PFSK-1 (cell line): ENCODE measurements around the gene WDPCP.

Experiments
- FOXP2 ChIP-seq: optimal IDR thresholded peaks from 2 replicates; pipeline ENCODE3; 2011; ENCODE audit warnings: borderline replicate concordance, control low read depth, inconsistent platforms; ENCODE audit not compliant: insufficient read depth; ENCODE audit errors: extremely low read length, extremely low read depth
- POLR2AphosphoS5 ChIP-seq: IDR thresholded peaks from 2 replicates; pipeline ENCODE4 v1.6.1; 2012; ENCODE audit warnings: low read depth, mild to moderate bottlenecking, control low read depth, low read length, moderate library complexity
- SIN3A ChIP-seq: IDR thresholded peaks from 2 replicates; pipeline ENCODE4 v1.6.1; 2012; ENCODE audit warnings: mild to moderate bottlenecking, low read length, moderate library complexity, borderline replicate concordance; ENCODE audit not compliant: insufficient read depth
- TAF1 ChIP-seq: IDR thresholded peaks from 2 replicates; pipeline ENCODE4 v1.6.1; 2012; ENCODE audit warnings: low read length, control low read depth, borderline replicate concordance; ENCODE audit not compliant: insufficient read depth
- TF ChIP-seq, protein P1 (sequence below), 2 experiments: IDR thresholded peaks; 2 replicates each; pipeline versions ENCODE4 v1.6.1 to v1.8.0; 2011 to 2012; ENCODE audit warnings: low read depth in 2 of 2, low read length in 2 of 2, control low read depth in 1 of 2, inconsistent platforms in 1 of 2, mild to moderate bottlenecking in 1 of 2, moderate library complexity in 1 of 2; ENCODE audit not compliant: insufficient read depth in 1 of 2

WDPCP gene

DNA sequence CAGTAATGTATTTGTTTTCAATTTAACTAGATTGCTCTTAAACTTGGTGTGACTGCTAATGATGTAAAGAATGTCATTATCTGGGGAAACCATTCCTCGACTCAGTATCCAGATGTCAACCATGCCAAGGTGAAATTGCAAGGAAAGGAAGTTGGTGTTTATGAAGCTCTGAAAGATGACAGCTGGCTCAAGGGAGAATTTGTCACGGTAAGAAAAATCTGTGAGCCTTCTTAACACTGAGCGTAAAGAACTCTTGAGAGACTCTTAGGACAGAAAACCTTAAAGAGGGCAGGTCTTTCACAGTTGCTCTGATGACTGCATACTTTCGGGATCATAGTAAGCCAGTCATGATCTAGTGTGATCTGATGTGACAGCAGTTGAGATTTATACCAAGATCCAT, 16.4 kb upstream of the WDPCP start:
- TF ChIP-seq, protein P1, sequence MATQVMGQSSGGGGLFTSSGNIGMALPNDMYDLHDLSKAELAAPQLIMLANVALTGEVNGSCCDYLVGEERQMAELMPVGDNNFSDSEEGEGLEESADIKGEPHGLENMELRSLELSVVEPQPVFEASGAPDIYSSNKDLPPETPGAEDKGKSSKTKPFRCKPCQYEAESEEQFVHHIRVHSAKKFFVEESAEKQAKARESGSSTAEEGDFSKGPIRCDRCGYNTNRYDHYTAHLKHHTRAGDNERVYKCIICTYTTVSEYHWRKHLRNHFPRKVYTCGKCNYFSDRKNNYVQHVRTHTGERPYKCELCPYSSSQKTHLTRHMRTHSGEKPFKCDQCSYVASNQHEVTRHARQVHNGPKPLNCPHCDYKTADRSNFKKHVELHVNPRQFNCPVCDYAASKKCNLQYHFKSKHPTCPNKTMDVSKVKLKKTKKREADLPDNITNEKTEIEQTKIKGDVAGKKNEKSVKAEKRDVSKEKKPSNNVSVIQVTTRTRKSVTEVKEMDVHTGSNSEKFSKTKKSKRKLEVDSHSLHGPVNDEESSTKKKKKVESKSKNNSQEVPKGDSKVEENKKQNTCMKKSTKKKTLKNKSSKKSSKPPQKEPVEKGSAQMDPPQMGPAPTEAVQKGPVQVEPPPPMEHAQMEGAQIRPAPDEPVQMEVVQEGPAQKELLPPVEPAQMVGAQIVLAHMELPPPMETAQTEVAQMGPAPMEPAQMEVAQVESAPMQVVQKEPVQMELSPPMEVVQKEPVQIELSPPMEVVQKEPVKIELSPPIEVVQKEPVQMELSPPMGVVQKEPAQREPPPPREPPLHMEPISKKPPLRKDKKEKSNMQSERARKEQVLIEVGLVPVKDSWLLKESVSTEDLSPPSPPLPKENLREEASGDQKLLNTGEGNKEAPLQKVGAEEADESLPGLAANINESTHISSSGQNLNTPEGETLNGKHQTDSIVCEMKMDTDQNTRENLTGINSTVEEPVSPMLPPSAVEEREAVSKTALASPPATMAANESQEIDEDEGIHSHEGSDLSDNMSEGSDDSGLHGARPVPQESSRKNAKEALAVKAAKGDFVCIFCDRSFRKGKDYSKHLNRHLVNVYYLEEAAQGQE (IDR thresholded peaks at IDR 0.05; ENCODE audit: insufficient read depth in 1 of 2, low read depth in 2 of 2, low read length in 2 of 2) = no peak
- TF ChIP-seq SIN3A (no peak), POLR2AphosphoS5 (no peak), FOXP2 (no peak), TAF1 (no peak)

DNA sequence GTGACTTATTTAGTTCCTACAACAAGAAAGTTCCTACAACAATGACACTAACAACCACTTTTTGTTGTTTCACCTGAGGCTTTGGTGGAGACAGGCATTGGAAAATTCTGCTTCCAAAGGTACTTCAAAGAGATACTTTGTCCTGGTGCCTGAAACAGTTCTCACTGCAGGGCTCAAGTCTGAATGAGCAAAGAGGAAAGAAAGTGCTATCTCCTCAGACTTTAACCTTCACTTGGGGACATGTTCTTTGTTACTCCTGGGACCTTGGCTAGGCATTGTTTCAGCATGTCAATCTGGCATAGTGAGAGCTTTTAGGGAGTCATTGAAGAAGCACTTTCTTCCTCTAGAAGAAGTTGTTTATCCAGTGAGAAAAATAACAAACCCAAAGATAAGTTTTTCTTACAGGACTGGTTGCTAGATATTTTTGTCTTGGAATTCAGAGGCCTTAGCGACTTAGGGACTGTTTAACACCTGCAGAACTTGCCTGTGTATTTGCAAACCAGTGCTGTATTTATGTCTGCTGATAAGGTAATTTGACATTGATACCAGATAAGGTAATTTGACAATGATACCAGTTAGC, 12.7 kb upstream of the WDPCP start:
- TF ChIP-seq FOXP2 = no peak
- no peak for TF ChIP-seq SIN3A
- TF ChIP-seq TAF1 = no peak
- TF ChIP-seq POLR2AphosphoS5 = no peak
- TF ChIP-seq, protein P1 (IDR thresholded peaks at IDR 0.05; ENCODE audit: insufficient read depth in 1 of 2, low read depth in 2 of 2, low read length in 2 of 2) = no peak

DNA sequence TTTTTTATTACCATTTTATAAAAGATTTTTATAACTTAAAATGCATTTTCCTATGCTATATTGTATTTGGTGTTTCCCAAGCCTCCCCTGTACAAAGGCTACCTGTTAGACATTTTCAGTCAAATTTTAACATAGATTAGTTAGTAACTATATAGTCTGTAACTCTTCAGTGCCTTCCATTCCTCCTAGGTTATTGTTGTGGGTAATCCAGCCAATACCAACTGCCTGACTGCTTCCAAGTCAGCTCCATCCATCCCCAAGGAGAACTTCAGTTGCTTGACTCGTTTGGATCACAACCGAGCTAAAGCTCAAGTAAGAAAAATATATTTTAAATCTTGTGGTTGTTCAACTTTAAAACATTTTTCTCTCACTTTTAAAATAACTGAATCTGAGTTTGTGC, 10.7 kb upstream of the WDPCP start:
- TF ChIP-seq SIN3A (no peak), FOXP2 (no peak), TAF1 (no peak), POLR2AphosphoS5 (no peak)
- TF ChIP-seq, protein P1 (IDR thresholded peaks at IDR 0.05; ENCODE audit: insufficient read depth in 1 of 2, low read depth in 2 of 2, low read length in 2 of 2) = no peak

DNA sequence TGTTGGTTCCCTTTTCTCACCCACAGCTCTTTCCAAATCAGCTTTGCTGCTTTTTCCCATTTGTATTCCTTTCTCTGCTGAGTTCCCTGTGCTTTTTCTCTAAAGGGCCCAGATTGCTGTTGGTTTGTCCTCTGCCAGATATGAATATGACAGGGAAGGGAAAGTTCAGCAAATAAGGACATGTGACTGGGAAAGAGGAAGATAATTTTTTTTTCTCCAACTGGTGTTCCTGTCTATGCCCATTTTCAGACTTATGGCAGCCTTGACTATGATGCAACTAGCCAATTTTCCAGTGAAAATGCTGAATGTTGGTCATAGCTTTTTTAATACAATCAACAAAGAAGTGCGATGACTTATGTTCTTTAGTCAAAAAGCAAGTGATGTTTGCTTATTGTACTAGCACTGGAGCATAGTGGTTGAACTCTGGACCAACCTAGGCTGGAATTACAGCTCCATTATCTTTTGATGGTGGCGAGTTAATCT, 8.2 kb upstream of the WDPCP start:
- TF ChIP-seq FOXP2 (no peak), TAF1 (no peak), POLR2AphosphoS5 (no peak), SIN3A (no peak)
- TF ChIP-seq, protein P1 (IDR thresholded peaks at IDR 0.05; ENCODE audit: insufficient read depth in 1 of 2, low read depth in 2 of 2, low read length in 2 of 2) = no peak

DNA sequence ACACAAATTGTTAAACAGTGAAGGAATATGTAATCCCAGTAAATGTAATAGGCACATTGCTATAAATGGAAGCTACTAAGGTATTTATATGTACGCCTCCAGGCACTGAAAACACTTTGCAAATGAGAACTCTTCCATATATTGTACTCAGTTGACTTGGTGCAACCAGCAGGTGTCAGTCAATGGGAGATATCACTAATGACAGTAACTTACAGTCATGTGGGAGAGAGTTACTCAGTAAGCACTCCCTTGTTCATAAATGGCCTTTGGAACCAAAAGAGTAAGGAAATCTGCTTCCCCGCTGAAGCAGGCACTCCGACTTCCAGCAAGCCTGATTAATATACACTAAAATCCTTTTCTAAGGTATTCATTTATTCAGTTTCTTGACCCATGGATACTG, 6.4 kb upstream of the WDPCP start:
- TF ChIP-seq, protein P1 (IDR thresholded peaks at IDR 0.05; ENCODE audit: insufficient read depth in 1 of 2, low read depth in 2 of 2, low read length in 2 of 2) = no peak
- no peak for TF ChIP-seq POLR2AphosphoS5
- no peak for TF ChIP-seq TAF1
- TF ChIP-seq FOXP2 = no peak
- no peak for TF ChIP-seq SIN3A
